Epithelial cell of proximal tubule (primary cell): Measurements from ENCODE around the gene PLPP2. TPM values are rescaled to one million over a fixed set of nuclear protein-coding genes. Genes with fewer than 3 reads are reported as not detected.

ENCODE experiments used
- DNase-seq: peaks from one replicate; pipeline ENCODE4 v3.0.0-alpha.2; 2011; ENCODE audit warnings: low read depth
- H3K4me3 ChIP-seq: 2 replicates; pipeline ENCODE4 v1.5.1; 2011; ENCODE audit warnings: low read depth, mild to moderate bottlenecking, low read length
- CTCF ChIP-seq: conservative IDR thresholded peaks from 2 replicates; pipeline ENCODE4 v1.5.1; 2012; ENCODE audit warnings: low read depth, mild to moderate bottlenecking, low read length
- total RNA-seq: library from RNA; depleted of rRNA; stranded (reverse); fragments of >200 nt; gene quantifications from 2 replicates; pipeline ENCODE4 v1.2.3, GENCODE V29; 2015

Gene PLPP2
- total RNA-seq, 1 donor from 2014 or later = 45.2 TPM

GRCh38 chr19:305240-306150 lies 14.3 kb upstream of the PLPP2 start:
- DNase-seq = no peak
- TF ChIP-seq CTCF = no peak
- H3K4me3 ChIP-seq = no peak overlapping the region

GRCh38 chr19:296476-297225 lies 5.4 kb upstream of the PLPP2 start:
- no peak for DNase-seq
- TF ChIP-seq CTCF = no peak
- H3K4me3 ChIP-seq = no peak overlapping the region

GRCh38 chr19:295687-296370 lies 4.6 kb upstream of the PLPP2 start:
- no peak overlapping the region for H3K4me3 ChIP-seq
- DNase-seq = no peak
- TF ChIP-seq CTCF = no peak

GRCh38 chr19:294946-295686 lies 3.9 kb upstream of the PLPP2 start:
- peak; percentile 61 for TF ChIP-seq CTCF
- no peak overlapping the region for H3K4me3 ChIP-seq
- no peak for DNase-seq

- no peak overlapping the region for H3K4me3 ChIP-seq
- TF ChIP-seq CTCF = no peak
- no peak for DNase-seq
Observed at GRCh38 chr19:294341-294945, 3.2 kb upstream of the PLPP2 start.

- H3K4me3 ChIP-seq = no peak overlapping the region
- no peak for DNase-seq
- TF ChIP-seq CTCF = no peak
Observed at GRCh38 chr19:293436-294110, 2.4 kb upstream of the PLPP2 start.
